HG03175 (cell line): Measurements from ENCODE around the gene SHC3.

Source experiments
- ATAC-seq: cut with Tn5 transposase; IDR thresholded peaks from one replicate; pipeline ENCODE4 v1.9.1; 2021; ENCODE audit warnings: mild to moderate bottlenecking, moderate library complexity; ENCODE audit not compliant: unreplicated experiment

Gene SHC3

DNA sequence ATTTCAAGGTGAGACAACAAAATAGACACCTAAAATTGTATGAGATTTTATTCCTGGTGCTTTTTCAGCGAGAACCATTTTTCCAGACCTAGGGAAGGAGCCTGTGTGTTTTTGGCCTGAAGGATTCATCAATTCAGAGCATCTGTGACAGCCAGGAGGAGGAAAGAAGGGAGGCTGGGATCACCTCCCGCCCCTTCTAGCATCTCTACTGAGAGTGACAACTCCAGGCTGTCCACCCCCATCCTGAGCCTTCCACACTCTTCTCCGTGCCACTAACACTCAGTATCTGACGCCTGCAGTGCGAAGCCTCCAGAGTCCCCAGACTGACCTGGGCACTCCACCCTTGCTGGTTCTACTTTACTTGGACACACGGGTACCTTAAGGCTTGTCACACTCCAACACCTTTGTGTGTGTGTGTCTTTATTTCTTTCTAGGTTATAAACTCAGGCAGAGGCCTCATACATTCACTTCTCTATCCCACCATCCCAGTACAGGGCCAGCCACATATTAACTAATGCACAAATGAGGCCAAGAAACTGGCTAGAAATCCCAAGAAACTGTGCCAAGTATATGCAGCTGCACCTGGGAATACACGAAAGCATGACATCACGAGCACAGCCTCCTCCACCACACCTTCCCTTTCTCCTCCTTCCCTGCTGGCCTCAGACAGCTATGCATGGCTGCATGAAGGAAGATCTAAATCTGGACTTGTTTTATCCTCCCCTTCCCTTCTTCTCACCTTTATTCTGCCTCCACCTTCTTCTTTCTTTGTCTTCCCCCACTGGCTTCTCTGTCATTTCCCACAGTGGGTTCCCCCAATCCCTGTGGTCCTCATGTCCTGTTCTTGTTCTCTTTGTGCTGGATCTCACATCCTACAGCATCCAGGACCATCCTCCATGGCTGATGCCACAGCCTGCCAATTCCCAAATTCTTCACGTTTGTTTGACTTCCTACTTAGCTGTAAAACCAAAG, 171.3 kb downstream of the SHC3 start:
- ATAC-seq: no peak

DNA sequence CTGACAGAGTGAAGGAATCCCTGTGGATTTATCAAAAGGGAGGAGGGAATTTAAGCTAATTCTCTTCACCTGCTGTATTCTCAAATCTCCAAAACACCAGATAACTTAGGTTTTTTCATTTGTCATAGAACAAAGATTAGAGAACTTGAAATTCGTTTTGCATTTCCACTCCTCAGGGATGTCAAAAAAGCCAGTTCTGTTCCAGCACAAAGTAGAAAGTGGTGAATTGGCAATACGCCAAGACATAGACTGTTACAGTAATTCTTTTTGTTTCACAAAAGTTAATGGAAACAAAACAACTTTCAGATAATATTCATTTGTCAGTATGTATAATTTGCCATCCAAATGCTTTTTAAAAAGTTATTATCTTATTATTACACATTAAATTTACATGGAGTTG, 172.4 kb downstream of the SHC3 start:
- ATAC-seq: no peak

DNA sequence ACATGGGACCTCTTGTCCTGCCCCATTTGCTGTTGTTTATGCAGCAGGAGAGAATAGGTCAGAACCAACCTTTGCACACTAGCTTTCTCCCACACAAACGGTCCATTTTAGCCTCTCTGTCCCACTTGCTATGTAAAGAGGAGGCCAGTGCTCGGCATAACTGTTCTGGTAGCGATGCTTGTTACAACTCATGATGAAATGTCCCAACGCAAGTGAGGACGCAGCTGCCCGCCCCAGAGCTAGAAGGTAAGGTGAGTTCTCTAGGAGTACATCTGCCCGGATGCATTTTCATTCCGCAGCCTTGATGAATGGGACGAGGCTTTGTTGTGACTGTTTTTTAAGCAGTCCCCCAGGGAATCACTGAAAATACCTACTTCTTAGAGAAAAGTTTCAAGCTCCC, 173.3 kb downstream of the SHC3 start:
- ATAC-seq: no peak

DNA sequence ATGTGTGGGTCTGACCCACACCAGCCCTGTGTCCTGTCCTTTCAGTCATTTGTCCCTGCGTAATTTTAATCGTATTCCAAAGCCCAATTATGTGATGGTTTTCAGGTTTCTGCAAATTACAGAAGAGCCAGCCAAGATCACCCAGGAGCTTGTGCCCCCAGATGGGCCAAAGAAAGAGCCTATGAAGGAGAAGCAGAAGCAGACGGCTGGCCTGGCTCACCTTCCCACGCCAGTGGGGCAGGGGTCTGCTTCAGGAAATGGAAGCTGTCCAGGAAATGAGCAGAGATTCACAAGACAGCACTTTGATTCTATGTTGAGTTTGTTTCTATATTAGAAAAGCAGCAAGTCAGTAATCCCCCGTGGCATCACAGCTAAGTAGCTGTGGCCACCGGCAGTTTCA, 175.6 kb downstream of the SHC3 start:
- no peak for ATAC-seq

DNA sequence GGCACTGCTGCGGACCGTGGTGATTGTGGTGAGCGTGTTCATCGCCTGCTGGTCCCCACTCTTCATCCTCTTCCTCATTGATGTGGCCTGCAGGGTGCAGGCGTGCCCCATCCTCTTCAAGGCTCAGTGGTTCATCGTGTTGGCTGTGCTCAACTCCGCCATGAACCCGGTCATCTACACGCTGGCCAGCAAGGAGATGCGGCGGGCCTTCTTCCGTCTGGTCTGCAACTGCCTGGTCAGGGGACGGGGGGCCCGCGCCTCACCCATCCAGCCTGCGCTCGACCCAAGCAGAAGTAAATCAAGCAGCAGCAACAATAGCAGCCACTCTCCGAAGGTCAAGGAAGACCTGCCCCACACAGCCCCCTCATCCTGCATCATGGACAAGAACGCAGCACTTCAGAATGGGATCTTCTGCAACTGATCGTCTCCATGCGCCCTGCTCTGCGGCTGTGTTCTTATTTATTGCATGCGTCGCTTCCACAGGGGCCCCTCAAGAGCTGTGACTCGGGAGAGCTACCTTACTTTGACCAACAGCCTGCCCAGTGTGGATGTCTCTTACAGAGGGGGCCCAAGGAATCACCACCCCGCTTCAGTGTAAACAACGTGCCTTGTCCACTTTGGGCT, 176.6 kb downstream of the SHC3 start:
- no peak for ATAC-seq

DNA sequence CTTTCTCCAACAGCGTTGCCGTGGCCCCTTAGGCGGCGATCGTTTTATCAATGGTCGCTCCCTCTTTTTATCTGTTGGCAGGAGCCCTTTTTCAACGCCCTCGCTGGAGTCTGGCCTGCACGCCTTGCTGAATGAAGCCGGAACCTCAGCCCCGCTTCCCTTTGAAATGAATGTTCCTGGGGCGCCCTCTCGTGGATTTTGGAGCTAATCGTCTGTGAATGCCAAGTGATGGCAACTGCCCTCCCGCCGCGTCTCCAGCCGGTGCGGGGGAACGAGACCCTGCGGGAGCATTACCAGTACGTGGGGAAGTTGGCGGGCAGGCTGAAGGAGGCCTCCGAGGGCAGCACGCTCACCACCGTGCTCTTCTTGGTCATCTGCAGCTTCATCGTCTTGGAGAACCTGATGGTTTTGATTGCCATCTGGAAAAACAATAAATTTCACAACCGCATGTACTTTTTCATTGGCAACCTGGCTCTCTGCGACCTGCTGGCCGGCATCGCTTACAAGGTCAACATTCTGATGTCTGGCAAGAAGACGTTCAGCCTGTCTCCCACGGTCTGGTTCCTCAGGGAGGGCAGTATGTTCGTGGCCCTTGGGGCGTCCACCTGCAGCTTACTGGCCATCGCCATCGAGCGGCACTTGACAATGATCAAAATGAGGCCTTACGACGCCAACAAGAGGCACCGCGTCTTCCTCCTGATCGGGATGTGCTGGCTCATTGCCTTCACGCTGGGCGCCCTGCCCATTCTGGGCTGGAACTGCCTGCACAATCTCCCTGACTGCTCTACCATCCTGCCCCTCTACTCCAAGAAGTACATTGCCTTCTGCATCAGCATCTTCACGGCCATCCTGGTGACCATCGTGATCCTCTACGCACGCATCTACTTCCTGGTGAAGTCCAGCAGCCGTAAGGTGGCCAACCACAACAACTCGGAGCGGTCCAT, 177.4 kb downstream of the SHC3 start:
- peak; percentile 76 for ATAC-seq

DNA sequence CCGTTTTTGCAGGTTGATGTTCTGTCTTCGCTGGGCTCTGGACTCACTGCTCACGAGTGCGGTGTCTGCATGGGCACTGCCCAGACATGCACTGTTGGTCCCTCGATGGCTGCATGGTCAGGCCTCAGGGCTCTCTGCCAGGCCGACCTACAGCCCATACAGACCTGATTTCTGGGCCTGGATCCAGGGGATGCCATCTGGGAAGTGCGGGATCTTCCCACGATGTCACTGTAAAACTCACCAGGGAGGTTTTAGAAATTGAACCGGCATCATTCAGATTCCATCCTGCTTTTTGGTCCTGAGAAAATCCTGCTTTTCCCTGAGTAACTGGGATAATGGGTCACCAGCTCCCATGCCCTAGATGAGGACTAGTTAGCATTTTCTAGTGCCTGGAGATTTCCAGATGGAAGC, 178.2 kb downstream of the SHC3 start:
- no peak for ATAC-seq

DNA sequence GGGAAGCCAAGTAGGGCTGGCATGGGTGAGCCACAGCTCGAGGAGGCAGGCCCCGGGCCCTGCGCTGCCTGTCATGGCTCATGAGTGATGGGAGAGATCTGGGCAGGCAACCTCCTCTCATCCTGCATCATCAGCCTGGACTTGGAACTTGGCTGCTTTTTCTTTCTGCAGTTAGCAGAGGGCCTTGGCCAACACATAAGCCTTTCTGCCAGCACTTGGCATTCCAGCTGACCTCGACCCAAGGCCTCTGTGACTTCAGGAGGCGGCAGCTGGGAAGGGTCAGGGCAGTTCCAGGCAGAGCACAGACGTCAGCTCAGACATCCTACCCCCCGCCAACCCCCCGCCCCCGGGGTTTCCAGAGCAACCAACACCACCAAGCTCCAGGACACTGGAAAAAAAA, 179.7 kb downstream of the SHC3 start:
- no peak for ATAC-seq

DNA sequence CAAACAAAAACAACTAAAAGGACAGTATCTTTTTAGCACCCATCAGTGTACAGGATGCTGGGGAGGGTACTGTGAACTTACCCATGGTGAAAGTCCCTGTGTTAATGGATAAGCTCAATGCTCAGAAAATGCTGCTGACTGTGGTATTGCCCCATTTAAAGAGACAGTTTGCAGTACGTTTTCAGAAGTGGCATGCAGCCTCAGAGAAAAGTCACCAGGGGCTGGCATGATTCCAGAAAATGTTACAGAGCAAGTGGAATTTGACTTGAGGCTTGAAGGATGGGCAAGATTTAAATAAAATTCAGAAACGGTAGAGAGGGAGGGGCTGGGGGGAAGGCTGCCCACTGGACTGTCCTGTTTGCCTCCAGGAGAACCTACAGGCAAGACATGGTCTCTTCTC, 180.1 kb downstream of the SHC3 start:
- no peak for ATAC-seq

DNA sequence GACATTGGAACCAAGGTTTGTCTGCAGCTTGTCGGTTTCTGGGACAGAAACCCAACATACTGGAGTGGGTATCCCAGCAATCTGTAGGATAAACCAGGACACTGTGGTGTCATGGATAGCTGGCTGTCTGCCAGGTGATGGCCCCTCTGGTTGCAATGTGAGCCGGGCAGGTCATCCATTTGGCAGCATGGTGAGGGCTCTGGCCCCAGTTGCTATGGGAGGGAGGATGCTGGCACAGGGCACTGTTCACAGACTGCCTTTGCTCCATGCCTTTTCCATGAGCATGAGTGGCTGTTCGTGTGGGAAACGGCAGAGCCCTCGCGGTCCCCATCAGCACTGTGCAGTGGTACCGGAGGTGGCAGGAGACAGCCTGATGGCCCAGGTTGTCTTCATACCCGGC, 181.0 kb downstream of the SHC3 start:
- no peak for ATAC-seq

DNA sequence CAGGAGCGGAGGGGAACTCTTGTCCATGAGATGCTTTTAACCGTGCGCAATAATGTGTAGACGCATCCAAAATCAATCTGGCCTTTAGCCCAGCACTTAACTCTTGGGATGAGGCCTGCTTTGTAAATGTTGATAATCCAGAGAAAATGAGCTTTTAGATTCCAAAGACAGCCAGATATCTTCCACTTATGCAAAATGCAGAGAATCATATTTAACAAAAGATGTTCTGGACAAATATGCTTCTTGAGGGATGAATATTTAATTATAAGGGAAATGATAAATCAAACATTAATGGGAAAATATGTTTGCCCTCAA, 181.7 kb downstream of the SHC3 start:
- ATAC-seq: no peak

DNA sequence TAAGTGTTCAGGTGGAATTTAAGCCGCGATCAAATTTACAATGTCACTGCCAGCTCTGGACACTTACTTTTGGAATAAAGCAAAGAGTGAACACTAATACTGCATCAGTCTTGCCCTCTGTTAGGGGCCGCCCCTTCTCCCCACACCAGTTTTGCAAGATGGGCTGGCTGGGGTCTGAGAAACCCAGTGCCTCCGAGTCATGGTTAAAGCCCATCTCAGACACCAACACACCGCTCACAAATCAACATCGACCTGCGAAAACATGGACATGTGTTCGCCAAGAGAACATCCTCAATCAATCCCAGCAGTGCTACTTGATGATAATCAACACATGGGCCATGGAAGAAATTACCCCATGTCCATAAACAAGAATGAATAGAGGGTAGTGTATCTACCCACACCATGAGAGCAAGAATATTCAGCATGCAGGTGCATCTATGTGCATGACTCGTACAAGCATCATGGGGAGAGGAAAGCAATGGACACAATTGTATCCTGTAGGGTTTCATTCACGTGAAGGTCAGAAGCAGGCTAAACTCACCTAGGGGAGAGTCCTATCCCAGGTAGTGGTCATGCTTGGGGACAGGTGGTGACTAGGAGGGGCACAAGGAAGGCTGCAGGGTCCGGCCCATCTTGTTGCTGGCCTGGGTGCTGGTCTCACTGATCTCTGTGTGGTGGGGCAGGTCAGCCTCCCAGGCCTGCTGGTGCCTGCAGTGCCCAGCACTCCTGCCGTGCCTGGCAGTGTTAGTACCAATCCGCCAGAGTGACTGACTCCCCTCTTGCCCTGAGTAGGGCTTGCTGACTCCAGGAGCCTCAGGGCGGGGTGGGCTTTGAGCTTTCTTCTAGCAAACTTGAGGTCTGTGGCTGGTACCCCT, 182.3 kb downstream of the SHC3 start:
- ATAC-seq: no peak

DNA sequence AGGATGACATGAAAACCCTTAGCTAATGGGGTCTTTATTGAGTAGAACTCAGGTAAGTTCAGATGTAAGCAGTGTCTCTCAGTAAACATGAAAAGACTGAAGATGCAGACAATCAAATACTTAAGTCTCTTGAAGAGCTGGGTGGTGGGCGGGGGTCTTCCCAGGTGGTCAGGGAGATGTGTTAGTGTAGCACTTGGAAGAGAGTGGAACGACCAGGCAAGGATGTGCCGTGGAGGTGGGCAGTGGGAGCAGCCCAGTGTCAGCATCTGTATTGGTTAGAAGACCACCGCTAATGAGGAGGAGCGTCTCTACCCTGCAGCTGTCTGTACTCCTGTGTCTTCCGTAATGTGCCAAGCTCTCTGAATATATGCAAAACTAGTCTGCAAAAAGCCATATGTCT, 183.0 kb downstream of the SHC3 start:
- no peak for ATAC-seq

DNA sequence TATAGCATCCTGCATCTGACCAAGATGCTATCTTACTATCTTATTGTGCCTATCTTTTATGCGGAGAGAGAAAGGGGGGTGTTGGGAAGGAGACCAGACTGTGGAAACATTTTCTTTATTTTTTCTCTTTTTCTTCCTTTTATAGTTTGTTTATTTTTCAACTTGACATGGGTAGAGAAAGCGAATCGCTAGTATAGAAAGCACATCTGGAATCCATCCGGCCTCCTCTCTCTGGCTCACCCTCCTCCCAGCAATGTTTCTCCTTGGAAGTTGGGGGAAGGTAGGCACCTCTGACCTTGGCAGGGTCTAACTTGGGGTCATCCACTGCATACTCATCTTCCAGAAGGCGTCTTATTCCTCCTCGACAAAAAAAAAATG, 183.4 kb downstream of the SHC3 start:
- no peak for ATAC-seq

DNA sequence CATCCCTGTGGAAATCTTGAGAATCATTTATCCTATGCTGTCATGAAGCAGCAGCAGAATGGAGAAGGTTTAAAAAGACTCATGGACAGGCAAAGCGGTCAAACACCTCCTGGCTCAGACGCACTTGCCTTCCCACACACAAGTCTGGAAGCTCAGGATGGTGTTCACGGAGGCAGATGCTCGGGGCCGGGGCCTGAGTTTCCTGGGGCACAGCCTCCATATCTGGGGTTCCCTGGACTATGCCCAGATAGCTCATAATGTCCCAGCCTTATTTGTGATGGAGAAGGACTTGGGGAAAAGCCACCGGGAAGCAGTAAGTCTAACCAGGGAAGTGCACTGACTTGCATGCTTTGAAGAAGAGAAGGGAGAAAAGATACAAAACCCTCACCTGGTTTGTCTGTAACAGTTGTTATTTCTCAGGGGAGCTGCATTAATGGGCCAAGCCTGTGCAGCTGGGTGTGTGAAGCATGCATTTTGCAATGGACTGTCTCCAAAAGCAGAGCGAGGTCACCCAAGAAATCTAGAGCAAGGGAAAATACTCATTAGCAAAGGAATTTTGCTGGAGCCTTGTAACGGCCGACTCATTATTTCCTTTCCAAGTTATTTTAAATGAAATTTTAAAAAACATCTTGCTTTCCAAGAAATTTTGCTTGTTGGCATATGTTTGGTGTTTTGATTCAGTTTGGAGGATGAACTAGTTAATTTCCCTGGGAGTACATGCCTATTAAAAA, 184.0 kb downstream of the SHC3 start:
- no peak for ATAC-seq

DNA sequence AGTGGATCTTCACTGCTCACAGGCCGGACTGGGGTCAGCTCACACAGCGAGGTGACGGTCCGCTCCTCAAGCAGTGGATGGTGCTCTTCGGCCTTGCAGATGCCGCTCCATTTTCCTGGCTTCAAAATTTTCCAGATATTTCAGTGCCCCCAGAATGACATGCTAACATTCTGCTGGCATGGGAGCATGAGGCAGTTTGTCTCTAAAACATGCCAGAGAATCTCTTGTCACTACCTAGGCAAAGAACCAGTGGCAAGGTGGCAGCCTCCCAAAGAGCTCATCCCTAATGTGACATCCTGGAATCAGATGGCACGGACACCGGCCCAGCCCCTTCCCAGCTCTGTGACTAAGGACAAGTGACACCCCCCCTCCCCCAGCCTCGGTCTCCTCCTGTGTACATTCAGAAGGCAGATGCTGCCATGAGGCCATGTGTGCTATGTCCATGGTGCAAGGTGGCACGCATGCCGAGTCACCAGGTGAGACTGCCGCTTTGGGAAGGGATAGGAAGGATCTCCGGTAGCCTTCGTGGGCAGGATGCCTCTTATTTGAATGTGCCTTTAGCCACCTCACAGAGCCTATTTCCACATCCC, 184.7 kb downstream of the SHC3 start:
- no peak for ATAC-seq

DNA sequence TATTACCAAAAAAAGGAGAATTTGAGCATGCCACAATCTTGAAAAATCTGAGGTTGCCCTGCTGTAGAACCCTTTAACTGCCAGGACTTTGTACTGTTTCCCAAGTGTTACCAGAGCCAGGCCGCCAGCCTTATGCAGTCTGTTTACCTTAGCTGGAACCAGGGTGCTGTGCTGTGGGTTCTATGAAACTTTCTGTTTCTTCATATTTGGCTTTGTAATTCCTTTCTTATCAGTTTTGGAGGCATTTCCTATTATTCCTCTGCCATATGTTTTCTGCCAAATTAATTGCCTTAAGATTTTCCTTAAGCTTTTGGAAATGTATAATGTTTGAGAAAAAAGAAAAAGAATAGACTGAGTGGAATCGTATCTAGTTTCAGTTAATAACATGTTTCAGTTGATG, 185.3 kb downstream of the SHC3 start:
- ATAC-seq: no peak

DNA sequence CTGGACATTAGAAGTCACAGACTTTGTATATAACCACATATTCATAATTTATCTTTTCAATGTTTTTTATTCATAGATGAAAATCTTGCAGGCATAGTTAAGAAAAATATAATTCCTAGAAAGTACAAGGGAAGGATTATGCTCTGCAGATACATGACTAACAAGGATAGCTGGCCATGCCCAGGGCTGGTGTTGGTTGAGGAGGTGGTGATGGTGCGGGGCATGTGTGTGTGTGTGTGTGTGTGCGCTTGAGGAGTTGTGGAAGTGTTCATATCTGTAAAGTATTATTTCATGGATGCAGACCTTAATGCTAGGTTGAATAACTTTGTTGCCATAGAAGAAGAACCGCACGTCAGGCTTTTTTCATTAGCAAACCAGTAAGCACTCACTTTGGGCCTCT, 186.1 kb downstream of the SHC3 start:
- ATAC-seq: no peak
